GM18508 (cell line): ENCODE results near the gene GRIP1.

Experiments used
- ATAC-seq: cut with Tn5 transposase; IDR thresholded peaks from one replicate; pipeline ENCODE4 v1.9.1; 2021; ENCODE audit warnings: moderate number of reproducible peaks; ENCODE audit not compliant: insufficient read depth, unreplicated experiment

GRIP1 gene

DNA sequence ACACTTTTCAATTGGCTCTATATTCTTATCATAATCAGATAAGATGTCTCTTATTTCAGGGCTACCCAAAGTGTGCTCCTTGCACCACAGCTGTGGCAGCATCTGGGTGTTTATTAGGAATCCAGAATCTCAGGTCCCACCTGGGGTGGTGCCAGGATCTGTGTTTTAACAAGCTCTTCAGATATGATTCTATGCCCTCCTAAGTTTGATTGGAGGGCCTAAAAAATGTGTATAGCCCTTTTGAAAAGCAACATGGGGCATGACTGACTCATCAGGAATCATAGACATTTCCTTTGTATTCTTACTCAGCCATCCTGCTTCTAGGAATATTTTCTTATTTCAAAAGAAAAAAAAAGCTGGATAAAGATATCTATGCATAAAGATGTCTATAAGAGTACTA lies 273.5 kb downstream of the GRIP1 start:
- no peak for ATAC-seq

DNA sequence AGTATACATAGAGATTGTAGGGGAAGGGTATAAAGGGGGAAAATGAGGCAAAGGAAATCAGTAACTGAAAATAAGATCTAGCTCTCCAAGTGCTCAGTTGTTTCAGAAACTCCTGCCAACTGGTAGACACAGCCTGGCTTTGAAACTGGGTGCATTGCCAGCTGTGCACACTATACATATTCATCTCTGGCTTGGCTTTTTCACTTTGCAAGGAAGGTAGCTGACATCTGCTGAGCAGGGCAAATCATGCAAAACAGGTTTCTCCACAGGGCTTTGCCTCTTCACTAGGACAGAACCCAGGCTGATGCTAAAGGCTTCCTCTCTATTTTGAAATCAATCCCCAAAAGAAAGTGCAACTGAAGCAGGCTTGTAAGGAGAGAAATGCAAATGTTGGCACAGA lies 275.1 kb downstream of the GRIP1 start:
- ATAC-seq = no peak

DNA sequence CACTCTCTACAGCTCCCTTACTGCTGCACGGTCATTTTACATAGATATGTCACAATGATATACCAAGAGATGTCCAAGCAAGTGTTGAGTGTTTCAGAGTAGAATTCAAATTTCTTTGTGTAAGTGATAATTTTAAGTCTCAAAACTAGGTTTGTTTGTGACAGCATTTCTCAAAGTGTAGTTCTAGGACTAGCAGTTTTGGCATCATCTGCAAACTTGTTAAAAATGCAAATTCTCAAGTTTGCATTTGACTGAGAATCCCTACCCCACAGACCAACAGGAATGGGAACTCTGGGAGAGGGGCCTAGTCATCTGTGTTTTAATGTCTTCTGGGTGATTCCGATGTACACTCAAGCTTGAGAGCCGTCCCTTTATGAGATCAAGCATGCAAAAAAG lies 279.0 kb downstream of the GRIP1 start:
- ATAC-seq = no peak

DNA sequence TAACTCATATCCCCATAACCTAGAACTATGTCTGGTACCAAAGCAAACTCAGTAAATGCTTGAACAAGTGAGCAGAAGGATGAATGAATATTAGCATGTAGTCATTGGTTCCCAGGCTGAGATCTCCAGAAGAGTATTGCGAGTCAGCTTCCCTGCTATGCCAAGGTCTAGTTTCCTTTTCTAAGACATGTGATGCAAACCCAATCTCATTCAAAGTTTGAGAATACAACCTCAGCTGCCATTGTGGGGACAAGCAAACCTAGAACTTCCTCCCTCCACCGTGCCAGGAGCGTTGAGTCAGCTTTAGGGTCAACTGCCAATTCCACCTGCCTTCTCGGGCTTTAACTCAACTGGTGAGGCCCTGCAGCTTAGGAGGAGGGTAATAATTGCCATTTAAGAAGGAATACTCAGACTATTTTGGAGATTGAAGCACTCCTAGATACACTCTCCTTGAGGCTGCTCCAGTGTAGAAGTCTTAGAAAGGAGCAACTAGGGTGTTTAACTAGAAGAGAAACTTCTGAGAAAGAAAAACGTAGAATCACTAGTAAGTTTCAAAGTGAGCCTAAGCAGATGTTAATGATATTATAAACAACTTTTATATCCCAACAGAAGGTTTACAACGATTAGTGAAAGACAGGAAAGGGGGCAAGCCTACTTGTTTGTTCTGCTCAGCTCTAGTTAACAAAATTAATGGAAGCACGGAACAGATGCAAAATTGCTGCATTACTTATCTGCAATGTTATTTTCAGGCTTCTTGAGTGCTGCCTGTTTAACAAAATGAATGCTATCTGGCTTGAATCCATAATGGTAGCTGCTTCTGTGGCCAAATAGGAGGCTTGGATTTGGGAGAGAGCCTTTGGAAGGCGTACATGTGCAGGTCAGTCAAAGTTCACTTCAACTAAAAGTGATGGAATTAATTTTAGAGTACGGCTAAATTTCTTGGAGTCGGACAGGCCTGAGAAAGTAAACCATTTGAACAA lies 279.7 kb downstream of the GRIP1 start:
- no peak for ATAC-seq

DNA sequence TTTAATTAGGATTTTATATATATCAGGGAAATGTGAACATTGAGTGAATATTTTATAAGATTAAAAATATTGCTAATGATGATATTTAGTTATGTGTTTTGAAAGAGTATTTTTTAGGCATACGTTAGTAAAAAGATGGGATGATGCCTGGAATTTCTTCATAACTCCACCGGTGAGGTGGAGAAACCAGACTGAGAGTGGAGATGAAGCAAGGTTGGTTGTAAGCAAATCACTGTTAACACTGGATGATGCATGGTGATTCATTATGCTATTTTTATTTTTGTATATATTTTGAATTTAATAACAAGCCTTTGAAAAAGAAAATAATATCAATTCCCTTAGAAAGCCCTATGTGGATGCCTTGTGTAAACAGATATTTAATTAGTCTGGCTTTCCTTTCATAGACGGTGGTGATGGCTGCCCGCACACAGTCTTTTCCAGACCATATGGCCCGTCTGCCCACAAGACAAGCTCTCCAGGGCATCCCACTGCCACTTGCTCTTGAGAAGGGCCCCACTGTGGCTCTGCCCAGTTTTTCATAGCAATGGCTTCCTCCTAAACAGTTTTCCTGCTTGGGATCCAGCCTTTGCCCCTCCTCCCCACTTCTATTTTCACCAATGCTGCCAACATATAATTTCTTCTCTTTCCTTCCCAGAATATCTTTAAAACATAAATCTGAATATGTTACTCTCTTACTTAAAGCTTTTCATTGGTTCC lies 281.1 kb downstream of the GRIP1 start:
- ATAC-seq = no peak

DNA sequence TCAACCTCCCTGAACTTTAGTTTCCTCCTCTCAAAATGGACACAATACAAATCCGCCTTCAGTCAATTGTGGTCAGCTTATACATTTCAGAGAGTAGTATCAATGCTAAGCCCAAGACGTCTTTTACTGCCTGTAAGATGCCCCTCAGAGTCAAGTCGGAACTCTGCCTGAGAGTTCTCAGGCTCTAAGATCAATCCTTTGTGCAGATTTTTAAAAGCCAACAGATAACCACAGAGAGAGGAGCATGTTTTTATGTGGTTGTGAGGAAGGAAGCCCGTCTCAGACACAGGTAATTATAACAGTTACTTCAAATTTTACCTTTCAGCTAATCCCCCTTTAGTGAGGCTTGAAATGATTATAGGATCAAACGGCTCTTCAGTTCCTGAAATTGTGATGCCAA lies 285.0 kb downstream of the GRIP1 start:
- no peak for ATAC-seq

DNA sequence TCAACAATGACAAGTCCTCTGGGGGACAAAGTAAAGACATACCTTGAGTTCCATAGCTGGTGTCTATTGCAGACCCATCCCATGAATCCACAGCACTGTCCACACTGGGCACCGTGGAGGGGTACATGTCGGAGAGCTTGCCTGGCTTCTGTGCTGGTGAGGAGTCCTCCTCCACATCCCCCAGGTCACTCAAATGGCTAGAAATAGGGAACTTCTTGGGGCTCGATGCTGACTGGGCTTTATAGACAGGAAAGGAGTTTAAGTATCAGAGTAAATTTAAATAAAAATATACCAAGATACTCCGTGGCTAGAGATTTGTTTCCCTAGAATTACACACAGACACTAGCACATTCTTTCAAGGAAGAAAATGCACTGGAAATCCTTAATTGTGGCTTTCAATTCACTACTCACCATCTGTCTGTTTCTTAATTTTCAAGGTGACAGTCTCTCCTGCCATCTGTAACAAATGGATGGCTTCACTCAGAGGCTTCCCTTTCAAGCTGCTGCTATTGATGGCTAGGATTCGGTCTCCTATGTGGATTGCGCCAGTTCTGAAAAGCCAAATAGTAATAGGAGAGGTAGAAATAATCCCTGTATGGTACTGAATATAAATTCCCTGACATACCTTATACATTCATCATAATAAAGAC lies 286.5 kb downstream of the GRIP1 start:
- ATAC-seq = no peak

DNA sequence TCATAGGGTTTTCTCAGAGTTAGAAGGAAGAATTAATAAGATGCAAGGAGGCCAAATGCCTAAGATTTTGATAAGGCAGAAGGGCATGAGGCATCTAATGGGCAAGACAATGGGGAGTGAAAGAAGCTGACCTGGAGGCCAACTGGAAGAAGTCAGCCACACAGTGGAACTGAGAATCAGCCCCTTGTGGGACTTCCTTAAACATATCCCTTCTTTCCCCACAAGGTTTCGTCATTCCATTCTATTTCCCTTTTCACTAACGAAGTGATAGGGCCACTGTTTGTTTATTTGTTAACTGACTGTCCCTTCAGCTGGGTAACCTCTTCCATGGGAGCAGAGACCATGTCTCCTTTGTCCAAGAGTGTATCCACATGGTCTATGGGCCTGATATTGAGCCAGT lies 290.4 kb downstream of the GRIP1 start:
- no peak for ATAC-seq

DNA sequence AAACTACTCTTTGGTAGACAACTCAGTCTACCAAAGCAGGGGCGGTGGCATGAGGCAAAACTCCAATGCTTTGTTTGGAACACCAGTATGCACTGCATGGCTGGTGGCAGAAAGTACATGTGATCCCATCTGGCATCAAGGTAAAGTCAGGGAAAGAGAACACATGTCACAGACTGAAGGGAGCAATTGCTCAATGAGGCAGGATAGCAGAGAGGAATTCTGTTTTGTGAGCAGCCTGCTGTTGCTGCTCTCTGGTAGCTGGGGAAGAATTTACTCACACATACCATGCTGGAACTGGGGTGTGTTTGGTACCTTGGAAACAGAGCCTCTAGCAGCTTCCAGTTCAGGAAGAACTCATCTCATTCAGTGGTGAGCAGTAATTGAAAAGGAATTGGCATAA lies 291.8 kb downstream of the GRIP1 start:
- no peak for ATAC-seq

DNA sequence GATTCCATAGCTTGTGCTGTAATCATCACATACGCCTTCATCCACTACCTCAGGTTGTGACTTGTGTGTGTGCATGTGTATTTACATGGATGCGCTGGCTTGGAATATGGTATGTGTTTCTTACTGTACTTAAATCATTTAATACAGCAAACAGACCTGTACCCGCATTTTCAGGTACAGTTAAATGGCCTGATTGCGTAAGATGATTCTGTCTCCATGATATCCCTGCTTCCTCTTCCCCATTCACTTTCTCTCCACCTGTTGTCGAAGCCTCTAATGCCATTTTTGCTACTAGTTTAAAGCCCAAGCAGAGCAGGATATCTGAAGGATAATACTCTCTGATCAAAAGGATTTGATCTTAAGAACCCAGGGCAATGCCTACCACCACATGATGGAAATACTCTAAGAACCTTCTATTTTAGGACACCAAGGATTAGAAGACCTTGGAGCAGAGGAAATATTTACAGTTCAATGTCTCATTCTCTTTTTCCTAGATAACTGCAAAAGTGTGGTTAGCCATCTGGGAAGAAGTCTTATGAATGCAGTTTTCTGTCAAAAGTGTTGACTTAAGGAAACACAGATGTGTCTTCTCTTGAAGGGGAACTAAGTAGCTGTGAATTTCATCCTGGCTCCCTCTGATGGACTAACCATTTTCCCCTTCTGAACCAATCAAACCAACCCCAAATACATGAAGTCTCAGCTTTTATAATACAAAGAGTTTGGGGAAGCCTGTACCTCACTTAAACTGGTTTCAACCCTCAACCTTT lies 297.9 kb downstream of the GRIP1 start:
- no peak for ATAC-seq

DNA sequence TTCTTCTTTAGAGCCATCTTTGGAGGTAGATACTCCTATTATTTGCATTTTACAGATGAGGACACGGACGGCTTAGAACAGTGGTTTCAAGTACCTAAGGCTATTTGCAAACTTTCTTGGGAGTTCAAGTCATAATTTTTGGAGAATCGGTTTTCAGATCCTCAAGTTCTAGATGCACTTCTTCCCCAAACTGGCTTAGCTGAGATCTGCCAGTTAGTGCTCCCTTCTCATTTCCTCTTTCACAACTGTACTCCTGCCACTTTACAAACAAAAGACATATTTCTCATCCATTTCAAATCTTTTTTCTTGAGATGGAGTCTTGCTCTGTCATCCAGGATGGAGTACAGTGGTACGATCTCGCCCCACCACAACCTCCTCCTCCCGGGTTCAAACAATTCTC lies 299.3 kb downstream of the GRIP1 start:
- no peak for ATAC-seq

DNA sequence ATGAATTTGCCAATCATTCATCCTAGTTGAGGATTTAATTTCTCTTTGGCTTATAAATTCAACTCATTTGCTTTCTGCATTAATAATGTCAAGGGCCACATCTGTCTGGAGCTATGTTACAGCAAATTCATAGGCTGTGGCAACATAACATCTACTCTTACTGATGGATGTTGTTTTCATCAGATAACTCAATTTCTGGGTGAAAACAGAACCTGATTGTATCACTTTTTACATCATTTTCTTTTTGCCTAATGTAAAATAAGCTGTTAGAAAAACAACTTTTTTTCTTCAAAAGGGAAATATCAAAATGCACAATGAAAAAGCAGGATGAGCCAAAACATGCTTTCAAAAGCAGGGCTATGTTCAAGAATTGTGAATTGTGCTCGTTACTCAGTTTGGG lies 303.3 kb downstream of the GRIP1 start:
- no peak for ATAC-seq

DNA sequence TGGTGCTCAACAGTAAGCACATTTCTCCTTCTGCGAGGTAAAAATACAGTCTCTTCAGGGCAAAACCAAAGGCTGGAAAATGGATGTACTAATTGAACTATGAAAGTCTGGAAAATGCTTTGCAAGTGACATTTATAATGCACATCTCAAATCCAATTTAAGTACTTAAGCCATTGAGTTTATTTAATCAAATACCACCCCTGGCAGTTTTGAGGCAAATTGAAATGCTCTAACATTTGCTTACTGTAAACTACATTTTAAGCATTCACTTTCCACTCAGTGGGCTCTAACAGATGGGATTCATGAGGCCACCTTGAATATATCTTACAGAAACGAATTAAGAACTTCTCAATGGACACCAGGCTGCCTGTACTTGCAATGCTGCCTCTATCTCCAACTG lies 306.9 kb downstream of the GRIP1 start:
- no peak for ATAC-seq

DNA sequence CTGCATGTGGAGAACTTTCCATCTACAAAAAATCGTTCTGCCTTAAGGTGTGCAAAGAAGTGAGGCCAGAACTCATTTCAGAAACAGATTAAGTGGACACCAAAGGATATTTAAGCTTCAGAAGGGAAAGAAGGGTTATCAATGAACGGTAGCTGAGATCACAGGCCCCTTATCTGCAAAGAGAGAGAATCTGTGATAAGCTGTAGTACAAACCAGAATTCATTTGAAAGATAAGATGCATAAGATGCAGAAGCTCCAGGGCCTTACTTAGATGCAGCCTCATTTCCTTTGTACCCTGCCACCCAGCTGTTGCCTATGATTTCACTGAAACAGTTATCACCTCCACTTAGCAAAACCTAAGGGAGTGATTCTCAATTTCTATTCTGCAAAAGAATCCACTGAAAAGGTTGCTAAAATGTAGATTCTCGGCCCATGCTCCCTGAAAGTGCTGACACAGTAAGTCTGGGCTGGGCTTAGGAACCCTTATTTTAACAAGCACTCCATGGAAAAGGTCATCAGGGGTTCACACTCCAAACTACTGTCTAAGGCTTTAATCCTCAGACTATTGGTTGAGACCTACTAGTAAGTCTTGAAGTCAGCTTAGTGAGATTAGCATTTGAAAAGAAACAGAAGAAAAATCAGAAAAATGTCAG lies 311.7 kb downstream of the GRIP1 start:
- ATAC-seq = no peak

DNA sequence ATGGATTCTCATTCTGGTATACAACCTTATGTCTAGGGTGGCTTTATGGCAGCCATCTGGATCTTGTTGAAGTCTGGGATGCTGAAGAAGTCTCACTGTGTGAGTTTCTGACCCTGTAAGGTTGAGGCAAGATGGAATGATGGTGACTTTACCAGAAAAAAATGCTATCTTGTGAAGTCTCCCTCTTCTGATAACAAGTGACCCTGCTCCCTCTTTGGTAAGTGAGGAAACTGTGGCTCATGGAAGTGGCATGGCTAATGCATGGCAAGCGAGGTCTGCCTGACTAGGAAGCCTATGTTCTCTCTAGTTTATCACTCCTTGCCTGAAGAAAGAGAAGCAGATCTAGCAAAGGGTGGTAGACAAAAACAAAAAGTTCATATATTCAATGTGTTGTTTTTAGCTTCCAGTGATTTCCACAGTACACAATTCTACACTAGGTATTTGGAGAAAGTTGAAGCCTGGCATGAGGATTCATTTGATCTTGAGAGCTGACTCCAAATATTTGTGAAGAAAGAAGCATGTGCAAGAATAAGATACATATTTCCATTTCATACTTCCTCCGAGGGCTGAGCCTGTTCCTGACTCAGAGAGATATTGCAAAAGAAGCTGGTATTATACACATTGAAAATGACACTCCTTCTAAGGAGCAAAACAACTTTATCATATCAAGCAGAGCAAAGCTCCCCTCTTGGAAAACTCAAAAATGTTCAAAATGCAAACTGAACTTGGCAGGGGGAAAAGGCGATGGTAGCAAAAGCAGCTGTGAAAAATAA lies 313.0 kb downstream of the GRIP1 start:
- ATAC-seq = no peak

DNA sequence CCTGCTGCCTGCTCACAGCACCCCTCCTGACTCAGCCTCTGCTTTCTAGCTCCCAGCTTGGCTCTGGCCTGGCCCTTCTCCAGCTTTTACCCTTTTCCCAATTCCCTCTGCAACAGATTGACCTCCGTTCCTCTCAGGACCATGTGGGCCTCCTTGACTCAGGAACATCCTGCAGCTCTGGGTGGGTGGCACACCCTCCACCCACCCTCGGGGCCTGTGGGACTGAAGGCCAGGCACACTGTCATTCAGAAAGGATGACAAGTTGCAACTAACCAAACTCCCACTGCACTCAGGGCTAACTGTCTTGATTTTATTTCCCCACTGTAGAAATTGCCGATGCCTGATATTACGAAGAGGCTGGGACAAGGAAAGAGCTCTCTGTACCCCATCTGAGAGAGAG lies 317.2 kb downstream of the GRIP1 start:
- no peak for ATAC-seq

DNA sequence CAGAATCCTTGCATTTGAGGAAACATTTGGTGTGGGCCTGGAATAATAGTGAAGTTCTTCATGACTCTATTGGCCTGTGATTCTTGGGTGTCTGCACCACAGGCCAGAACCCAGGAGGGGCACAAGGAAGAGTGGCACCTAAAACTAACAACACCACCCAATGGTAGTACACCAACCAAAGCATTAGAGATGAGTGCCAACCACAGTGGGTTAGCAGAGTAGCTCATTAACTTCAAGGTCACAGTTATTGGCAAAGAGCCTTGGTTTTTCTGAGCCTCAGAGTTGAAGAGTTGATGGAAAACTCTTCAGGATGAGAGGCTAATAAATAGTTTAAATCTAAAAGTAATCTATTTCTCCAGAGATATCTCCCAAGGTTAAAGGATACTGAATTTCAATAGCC lies 319.6 kb downstream of the GRIP1 start:
- ATAC-seq = no peak

DNA sequence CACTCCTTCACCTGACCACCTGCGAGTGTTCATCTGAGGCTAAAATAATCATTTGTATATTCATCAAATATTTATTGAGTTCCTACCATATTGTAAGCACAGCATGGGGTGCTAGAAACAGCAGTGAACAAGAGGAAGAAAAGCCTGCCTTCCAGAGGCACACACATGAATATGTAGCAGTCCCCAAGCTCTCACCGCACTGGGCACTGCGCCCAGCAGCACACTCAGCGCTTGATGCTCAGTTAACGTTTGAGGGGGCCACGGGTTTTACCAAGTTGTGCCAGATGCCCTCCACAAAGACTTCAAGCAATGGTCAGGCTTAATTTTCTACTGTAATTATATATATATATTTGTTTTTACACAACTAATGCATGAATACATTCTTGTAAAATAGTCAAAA lies 324.6 kb downstream of the GRIP1 start:
- ATAC-seq = no peak

DNA sequence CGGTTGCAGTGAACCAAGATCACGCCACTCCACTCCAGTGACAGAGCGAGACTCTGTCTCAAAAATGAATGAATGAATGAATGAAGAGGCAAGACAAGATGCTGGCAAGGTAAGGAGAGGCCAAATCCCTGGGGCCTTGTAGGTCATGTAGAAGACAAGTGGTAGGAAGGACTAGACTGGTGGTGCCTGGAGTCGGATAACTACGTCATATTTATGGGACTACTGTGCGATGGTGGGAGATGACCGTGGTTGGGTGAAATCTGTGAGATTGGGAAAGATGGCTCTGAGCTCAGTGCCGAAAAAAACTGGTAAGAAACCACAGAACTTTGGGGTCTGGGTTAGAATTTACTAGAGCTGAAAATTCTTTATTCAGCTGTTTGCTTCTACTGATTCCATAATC lies 326.0 kb downstream of the GRIP1 start:
- no peak for ATAC-seq
